ENCODE results near the gene BCAS3.

DNA sequence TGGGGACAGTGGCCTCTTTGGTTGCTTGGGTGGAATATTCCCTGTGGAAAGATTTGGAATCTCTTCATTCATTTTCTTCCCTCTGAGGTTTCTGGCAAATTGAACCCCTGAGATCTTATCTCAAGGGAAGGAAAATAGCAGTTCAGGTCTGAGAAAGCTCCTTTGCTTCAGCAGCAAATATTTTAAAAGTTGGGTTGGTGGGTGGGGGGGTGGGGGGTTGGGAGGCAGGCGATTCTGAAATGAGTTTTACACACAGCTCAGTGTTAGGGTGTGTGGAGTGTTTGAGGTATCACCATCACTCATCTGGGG is 728.8 kb downstream of the BCAS3 start:
- TF ChIP-seq, protein P1, sequence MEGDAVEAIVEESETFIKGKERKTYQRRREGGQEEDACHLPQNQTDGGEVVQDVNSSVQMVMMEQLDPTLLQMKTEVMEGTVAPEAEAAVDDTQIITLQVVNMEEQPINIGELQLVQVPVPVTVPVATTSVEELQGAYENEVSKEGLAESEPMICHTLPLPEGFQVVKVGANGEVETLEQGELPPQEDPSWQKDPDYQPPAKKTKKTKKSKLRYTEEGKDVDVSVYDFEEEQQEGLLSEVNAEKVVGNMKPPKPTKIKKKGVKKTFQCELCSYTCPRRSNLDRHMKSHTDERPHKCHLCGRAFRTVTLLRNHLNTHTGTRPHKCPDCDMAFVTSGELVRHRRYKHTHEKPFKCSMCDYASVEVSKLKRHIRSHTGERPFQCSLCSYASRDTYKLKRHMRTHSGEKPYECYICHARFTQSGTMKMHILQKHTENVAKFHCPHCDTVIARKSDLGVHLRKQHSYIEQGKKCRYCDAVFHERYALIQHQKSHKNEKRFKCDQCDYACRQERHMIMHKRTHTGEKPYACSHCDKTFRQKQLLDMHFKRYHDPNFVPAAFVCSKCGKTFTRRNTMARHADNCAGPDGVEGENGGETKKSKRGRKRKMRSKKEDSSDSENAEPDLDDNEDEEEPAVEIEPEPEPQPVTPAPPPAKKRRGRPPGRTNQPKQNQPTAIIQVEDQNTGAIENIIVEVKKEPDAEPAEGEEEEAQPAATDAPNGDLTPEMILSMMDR (conservative IDR thresholded peaks at IDR 0.05; ENCODE audit: low read depth, low read length), result no peak
- TF ChIP-seq EZH2 (IDR thresholded peaks at IDR 0.05; ENCODE audit: borderline replicate concordance, low read depth, low read length, poor library complexity, severe bottlenecking), result no peak

All from A673 (cell line).